ENCODE data around the gene MANBA. TPM values are rescaled to one million over a fixed set of nuclear protein-coding genes. Genes with fewer than 3 reads are reported as not detected.

The MANBA gene
- total and polyA plus RNA-seq, 2 of the 13 experiments (the other 11 are each of a cell fraction or from before 2014, with no cell fraction given), result 11.7 to 33.3 TPM

DNA sequence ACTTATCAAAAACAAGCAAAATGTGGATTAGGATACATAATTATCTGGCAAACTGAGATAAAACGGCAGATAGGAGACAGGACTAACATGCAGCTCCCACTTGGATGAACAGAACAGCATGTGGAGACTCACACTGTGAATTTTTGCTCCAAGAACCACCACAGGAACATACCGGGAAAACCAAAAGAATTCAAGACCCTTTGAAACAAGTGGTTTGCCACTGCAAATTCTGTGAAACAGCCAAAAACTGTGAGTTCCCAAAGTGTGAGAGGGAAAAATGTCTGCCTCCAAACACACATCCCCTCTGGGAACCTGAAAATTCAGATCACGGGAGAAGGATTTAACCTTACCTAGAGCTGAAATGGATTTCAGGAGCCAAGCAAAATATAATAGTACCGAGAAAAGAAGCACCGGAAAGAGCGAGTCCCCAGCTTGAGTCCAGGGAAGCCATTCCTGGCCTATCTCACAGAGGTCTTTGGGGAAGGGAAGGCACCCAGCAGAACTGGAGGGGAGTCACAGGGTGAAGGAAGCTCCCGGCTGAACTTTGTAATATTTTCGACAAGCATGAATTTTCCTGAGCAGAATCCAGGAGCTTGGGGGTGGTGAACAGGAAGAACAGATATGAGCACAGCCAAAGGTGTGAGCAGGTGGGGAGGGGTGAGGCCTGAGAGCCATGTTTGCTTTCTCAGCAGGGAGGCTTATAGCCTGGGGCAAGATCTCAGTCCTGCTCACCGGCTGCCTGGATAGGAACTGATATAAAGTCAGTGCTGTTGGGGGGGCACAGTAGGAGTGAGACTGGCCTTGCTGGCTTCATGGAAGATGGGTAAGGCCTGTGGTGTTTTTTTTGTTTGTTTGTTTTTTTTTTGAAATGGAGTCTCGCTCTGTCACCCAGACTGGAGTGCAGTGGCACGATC, 23.9 kb downstream of the MANBA start:
- Histone ChIP-seq H3K9me3 (ENCODE audit: low read length) (no peaks in the 10 kb centered on the region), H4K20me1 (ENCODE audit: insufficient read depth, low read length) (no peaks in the 10 kb centered on the region), H3K4me2 (ENCODE audit: low read depth, low read length) (no peak overlapping the region), H3K79me2 (ENCODE audit: insufficient read depth, low read length) (peaks cover 30% of the 10 kb centered on the region), H3K27me3 (ENCODE audit: control insufficient read depth in 1 of 2, insufficient read depth in 2 of 2, low read length in 2 of 2) (no peaks in the 10 kb centered on the region), H2AFZ (ENCODE audit: low read length) (no peak overlapping the region), H3K4me1 (ENCODE audit: insufficient read depth, low read length) (peaks cover 40% of the 10 kb centered on the region), H3K9ac (ENCODE audit: insufficient read depth, low read depth, low read length) (no peak overlapping the region), H3K36me3 (replicated peaks in 1 of 2; ENCODE audit: control insufficient read depth in 1 of 2, insufficient read depth in 2 of 2, low read length in 2 of 2) (0 out of 5 replicates have a peak, but pooled peaks cover 0 to 1% of the 10 kb centered on the region in 2 experiments), H3K4me3 (replicated peaks in 1 of 3; ENCODE audit: insufficient read depth in 1 of 3, low read depth in 2 of 3, low read length in 3 of 3) (no peak overlapping the region), H3K27ac (ENCODE audit: extremely low read length, insufficient read depth, low read length) (no peak overlapping the region)
- FAIRE-seq (no peak), ATAC-seq (peak; percentile 32), DNase-seq (ENCODE audit: low spot score) (no peak)
- in situ Hi-C loops (cut with HindIII; ENCODE audit: extremely low pct_ligation_motif_present, low pct_unique_long_range_greater_than_20kb) (no loop called here), intact Hi-C loops (cut with micrococcal nuclease; ENCODE audit: unreplicated experiment) (no loop called here)
- BruUV-seq (replicated peaks), result no TSS peak
- ChIA-PET CTCF (ENCODE audit: low intra/inter-chr PET ratio, low total read pairs) (no interaction called here), POLR2A (interaction anchor here (2.5 kb wide), 1 partner anchor 91 kb away, joined by 9 read pairs; no protein-coding TSS in a partner anchor)
- no peak for TF ChIP-seq CEBPZ (IDR thresholded peaks at IDR 0.05; ENCODE audit: low read length)
- peak; percentile 96 for TF ChIP-seq ZSCAN25 (CRISPR knock-in tag; IDR thresholded peaks at IDR 0.05)
- TF ChIP-seq FOXP4 (CRISPR knock-in tag; IDR thresholded peaks at IDR 0.05), result 0 out of 2 replicates have a peak, but pooled peaks have one; percentile 20
- WGBS (ENCODE audit: low lambda C conversion rate), result 86% methylated on average over 11 of the region's 11 CpGs
